SK-N-MC (cell line): ENCODE data around the gene ATXN7L2.
"Not testable (repeated sequence)": the region's sequence is repeated elsewhere in the genome, so short reads cannot be mapped to it uniquely, and the experiment has no call there.

ENCODE experiments used
- DNase-seq: peaks from one replicate; pipeline ENCODE4 v3.0.0-alpha.2; 2011; ENCODE audit warnings: low read depth, low spot score
- H3K27ac ChIP-seq: fragments of 200-600 bp; sonication (generic); 2 replicates; pipeline ENCODE4 v1.5.1; 2016; ENCODE audit warnings: mixed run types
- H3K36me3 ChIP-seq: fragments of 200-600 bp; sonication (generic); 2 replicates; pipeline ENCODE4 v1.6.1; 2017; ENCODE audit warnings: antibody characterized with exemption, low read length, mixed read lengths; ENCODE audit not compliant: insufficient read depth
- H3K4me3 ChIP-seq: fragments of 200-600 bp; sonication (generic); 2 replicates; pipeline ENCODE4 v1.5.1; 2016
- H3K9ac ChIP-seq: fragments of 200-600 bp; sonication (generic); 2 replicates; pipeline ENCODE4 v1.8.0; 2017; ENCODE audit warnings: mixed run types, mixed read lengths; ENCODE audit not compliant: insufficient read length
- H3K9me3 ChIP-seq: fragments of 200-600 bp; sonication (generic); 2 replicates; pipeline ENCODE4 v1.6.1; 2017; ENCODE audit warnings: low read depth, mild to moderate bottlenecking, antibody characterized with exemption, low read length, moderate library complexity, mixed read lengths
- EZH2 ChIP-seq: fragments of 200-600 bp; sonication (generic); IDR thresholded peaks from one replicate; pipeline ENCODE4 v1.6.1; 2017; ENCODE audit warnings: antibody characterized with exemption
- FOXP2 ChIP-seq: optimal IDR thresholded peaks from 2 replicates; pipeline ENCODE3; 2011; ENCODE audit warnings: mild to moderate bottlenecking, moderate library complexity; ENCODE audit not compliant: insufficient read depth; ENCODE audit errors: extremely low read length, control extremely low read depth
- POLR2AphosphoS5 ChIP-seq: IDR thresholded peaks from 2 replicates; pipeline ENCODE4 v1.6.1; 2012; ENCODE audit warnings: mild to moderate bottlenecking, low read depth, low read length, borderline replicate concordance

Gene ATXN7L2

DNA sequence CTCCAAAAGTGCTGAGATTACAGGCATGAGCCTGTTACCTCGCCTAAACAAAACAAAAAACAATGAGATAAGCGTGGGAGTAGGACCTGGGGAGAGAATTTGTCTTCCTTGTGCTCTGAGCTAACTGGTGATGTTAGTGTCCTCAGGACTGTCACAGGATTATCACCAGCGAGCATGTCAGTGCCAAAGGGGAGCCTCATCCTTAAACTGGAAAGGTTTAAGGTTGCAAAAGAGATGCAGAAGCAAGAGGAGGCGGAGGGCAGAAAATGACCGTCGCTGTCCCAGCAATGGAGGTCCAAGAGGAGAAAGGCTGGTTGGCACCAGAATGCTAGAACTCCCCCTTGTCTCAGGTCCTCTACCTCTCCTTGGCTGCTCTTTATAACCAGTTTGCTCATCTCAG lies 13.5 kb upstream of the ATXN7L2 start:
- H3K4me3 ChIP-seq: no peak overlapping the region
- H3K9me3 ChIP-seq: no peaks in the 10 kb centered on the region
- DNase-seq: no peak
- H3K9ac ChIP-seq: no peak overlapping the region
- H3K36me3 ChIP-seq: no peaks in the 10 kb centered on the region
- TF ChIP-seq EZH2: no peak
- no peak for TF ChIP-seq POLR2AphosphoS5
- no peak for TF ChIP-seq FOXP2
- no peak overlapping the region for H3K27ac ChIP-seq

DNA sequence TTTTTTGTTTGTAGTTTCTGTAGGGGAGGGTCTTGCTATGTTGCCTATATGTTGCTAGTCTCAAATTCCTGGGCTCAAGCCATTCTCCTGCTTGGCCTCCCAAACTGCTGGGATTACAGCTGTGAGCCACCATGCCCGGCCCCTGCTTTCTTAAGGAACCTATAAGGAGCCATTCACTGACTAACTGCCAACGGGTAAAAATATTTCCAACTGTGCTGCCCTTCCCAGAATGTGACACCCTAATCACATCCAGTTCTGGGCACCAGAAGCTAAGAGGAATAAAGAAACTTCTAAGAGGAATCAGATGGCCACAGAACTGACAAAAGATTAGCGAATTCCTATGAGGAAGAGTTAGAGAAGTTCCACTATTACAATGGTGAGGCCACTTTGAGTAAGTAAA lies 10.9 kb upstream of the ATXN7L2 start:
- DNase-seq: no peak
- TF ChIP-seq POLR2AphosphoS5 (no peak), FOXP2 (no peak), EZH2 (no peak)
- no peaks in the 10 kb centered on the region for H3K9me3 ChIP-seq

DNA sequence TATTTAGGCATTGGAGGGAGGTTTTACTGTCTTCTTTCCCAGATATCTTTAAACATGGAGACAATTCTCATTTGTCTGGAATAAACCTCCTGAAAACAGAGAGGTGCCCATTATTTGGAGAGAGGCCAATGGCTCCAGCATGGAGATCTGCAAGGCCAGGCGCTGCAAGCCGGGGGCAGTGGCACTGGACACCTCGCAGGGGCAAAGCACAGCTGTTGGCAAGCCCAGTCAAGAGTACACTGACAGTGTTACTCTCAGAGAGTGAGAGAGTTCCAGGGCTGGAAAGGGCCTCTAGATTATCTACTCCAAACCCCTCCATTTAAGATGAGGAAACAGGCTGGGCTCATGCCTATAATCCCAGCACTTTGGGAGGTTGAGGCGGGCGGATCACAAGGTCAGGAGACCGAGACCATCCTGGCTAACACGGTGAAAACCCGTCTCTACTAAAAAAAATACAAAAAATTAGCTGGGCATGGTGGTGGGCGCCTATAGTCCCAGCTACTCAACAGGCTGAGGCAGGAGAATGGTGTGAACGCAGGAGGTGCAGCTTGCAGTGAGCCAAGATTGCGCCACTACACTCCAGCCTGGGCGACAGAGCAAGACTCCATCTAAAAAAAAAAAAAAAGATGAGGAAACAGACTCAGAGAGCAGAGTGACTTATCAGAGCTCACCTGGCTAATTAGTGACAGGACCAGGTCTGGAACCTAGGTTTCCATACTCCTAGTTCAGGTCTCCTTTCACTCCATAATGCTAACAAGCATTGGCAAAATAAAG lies 10.2 kb upstream of the ATXN7L2 start:
- not testable (repeated sequence) for H3K36me3 ChIP-seq

More for the DNA sequence above, 10.9 kb upstream of the ATXN7L2 start:
- no peak overlapping the region for H3K4me3 ChIP-seq
- no peaks in the 10 kb centered on the region for H3K36me3 ChIP-seq
- H3K9ac ChIP-seq: no peak overlapping the region
- no peak overlapping the region for H3K27ac ChIP-seq

DNA sequence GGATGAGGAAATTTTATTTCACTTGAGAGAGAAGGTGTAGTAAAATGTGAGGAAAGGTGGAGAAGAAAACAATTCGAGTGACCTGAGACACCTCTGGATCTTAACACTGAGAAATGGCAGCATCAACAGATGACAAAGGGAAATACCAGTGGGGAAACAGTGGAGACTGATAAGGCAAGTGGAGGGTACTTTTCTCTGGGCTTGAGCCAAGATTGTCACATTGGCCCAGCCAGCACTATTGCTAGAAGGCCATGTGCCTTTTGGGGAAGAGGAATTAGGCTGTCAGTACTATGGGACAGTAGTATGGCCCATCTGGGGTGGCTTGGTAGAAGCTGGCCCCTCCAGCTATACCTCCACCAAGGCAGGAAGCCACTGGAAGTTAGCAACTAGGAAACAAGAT lies 9.0 kb upstream of the ATXN7L2 start:
- no peak for DNase-seq
- H3K9ac ChIP-seq: no peak overlapping the region
- H3K9me3 ChIP-seq: no peaks in the 10 kb centered on the region
- no peak overlapping the region for H3K27ac ChIP-seq
- TF ChIP-seq FOXP2: no peak
- no peak for TF ChIP-seq POLR2AphosphoS5
- TF ChIP-seq EZH2: no peak
- H3K4me3 ChIP-seq: no peak overlapping the region
- no peaks in the 10 kb centered on the region for H3K36me3 ChIP-seq

More for the DNA sequence above, 10.2 kb upstream of the ATXN7L2 start:
- H3K9me3 ChIP-seq, H3K9ac ChIP-seq, H3K27ac ChIP-seq, DNase-seq, H3K4me3 ChIP-seq: not testable (repeated sequence)

DNA sequence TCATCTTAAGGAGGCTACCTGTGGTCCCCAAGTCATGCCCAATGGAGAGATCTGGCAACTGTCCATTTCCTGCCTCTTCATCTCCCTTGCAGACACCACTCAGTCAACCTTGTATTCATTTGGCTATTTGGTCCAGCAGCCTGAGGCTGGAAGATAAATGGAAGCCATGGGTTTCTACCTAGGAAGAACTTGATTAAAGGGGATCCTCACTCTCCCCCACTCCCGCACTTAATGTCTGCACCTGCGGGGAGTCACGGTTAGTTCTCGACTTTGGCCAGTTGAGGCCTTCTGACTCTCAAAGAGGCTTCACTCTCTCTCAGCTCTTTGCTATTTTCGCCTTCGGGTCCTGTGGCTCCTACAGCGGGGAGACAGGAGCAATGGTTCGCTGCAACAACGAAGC lies 8.4 kb upstream of the ATXN7L2 start:
- no peaks in the 10 kb centered on the region for H3K9me3 ChIP-seq
- TF ChIP-seq EZH2: no peak
- no peak overlapping the region for H3K9ac ChIP-seq
- H3K36me3 ChIP-seq: no peaks in the 10 kb centered on the region
- no peak overlapping the region for H3K4me3 ChIP-seq
- no peak for DNase-seq
- no peak overlapping the region for H3K27ac ChIP-seq

DNA sequence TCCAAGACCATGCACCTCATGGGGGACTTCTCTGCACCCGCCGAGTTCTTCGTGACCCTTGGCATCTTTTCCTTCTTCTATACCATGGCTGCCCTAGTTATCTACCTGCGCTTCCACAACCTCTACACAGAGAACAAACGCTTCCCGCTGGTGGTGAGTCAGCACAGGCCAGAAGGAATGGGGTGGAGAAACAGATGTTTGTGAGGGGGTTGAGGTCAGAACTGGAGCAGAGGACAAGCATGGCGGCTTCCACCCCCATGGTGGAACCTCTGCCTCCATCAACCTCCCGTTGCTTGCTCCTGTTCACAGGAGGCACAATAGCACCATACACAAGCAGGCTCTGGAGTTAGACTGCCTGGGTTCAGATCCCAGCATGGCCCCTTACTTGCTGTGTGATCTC lies 6.9 kb upstream of the ATXN7L2 start:
- Histone ChIP-seq H3K36me3 (no peaks in the 10 kb centered on the region), H3K4me3 (no peak overlapping the region), H3K27ac (no peak overlapping the region), H3K9ac (no peak overlapping the region), H3K9me3 (no peaks in the 10 kb centered on the region)
- TF ChIP-seq EZH2: no peak
- TF ChIP-seq POLR2AphosphoS5: no peak
- TF ChIP-seq FOXP2: no peak
- DNase-seq: no peak

DNA sequence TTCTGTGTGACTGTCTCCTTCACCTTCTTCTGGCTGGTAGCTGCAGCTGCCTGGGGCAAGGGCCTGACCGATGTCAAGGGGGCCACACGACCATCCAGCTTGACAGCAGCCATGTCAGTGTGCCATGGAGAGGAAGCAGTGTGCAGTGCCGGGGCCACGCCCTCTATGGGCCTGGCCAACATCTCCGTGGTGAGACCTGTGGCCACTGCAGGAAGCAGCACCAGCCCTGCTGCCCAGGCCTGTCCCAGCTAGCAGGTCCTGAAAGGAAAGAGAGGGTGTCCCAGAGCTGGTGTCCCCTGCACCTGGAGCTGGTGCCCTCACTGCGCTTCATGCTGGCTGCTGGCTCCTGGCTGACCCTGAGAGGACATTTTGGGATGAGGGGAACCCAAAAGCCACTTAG lies 5.9 kb upstream of the ATXN7L2 start:
- Histone ChIP-seq H3K4me3 (no peak overlapping the region), H3K27ac (no peak overlapping the region), H3K9me3 (no peaks in the 10 kb centered on the region), H3K9ac (no peak overlapping the region), H3K36me3 (no peaks in the 10 kb centered on the region)
- TF ChIP-seq FOXP2: no peak
- no peak for TF ChIP-seq EZH2
- no peak for TF ChIP-seq POLR2AphosphoS5
- no peak for DNase-seq

DNA sequence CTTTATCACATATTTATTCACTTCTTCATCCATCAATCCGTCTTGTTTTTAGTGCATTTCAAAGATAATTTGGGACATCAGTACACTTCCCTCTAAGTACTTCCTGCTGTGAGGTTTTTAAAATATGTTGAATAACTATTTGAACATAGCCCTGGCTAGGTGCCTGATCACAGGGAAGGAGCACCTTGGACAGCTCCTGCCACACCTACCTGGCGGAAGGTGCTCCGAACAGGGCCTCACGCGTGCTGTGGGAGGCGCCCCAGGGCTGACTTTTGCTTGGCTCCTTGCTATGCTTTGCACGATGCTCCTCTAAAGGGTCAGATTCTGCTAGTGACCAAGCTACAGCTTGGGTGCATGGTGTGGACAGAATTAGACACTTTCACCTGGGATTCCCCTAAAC lies 4.9 kb upstream of the ATXN7L2 start:
- no peak for TF ChIP-seq FOXP2
- TF ChIP-seq POLR2AphosphoS5: no peak
- no peak for TF ChIP-seq EZH2
- H3K9ac ChIP-seq: no peak overlapping the region
- H3K9me3 ChIP-seq: no peaks in the 10 kb centered on the region
- no peak for DNase-seq
- no peaks in the 10 kb centered on the region for H3K36me3 ChIP-seq
- no peak overlapping the region for H3K27ac ChIP-seq
- H3K4me3 ChIP-seq: no peak overlapping the region

DNA sequence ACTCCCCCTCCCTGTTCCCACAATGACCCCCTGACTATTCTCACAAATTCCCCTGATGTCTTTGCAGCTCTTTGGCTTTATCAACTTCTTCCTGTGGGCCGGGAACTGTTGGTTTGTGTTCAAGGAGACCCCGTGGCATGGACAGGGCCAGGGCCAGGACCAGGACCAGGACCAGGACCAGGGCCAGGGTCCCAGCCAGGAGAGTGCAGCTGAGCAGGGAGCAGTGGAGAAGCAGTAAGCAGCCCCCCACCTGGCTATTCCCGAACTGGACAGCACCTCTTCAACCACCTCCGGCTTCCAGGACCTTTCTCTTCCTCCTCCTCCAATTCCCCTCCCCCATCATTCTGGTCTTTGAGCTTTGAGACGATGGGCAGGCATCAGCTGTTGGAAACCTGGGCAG lies 4.4 kb upstream of the ATXN7L2 start:
- H3K9me3 ChIP-seq: no peaks in the 10 kb centered on the region
- TF ChIP-seq FOXP2 (no peak), POLR2AphosphoS5 (no peak), EZH2 (no peak)
- no peak overlapping the region for H3K9ac ChIP-seq
- H3K36me3 ChIP-seq: no peaks in the 10 kb centered on the region
- no peak overlapping the region for H3K27ac ChIP-seq
- no peak overlapping the region for H3K4me3 ChIP-seq
- DNase-seq: no peak
